OCI-LY1 (cell line): ENCODE measurements around the gene DIP2B.

ENCODE experiments used
- EZH2 ChIP-seq: fragments of 200-600 bp; sonication (generic), shearing (Covaris generic); IDR thresholded peaks from 2 replicates; pipeline ENCODE4 v1.8.0; 2017; ENCODE audit warnings: borderline replicate concordance, mixed run types, mild to moderate bottlenecking, antibody characterized with exemption, low read length, moderate library complexity, mixed read lengths
- TF ChIP-seq, protein P1 (sequence below): fragments of 200-600 bp; sonication (generic), shearing (Covaris generic); IDR thresholded peaks from 2 replicates; pipeline ENCODE4 v1.5.1; 2017; ENCODE audit warnings: mild to moderate bottlenecking, antibody characterized with exemption, low read length, moderate library complexity, mixed read lengths

DNA sequence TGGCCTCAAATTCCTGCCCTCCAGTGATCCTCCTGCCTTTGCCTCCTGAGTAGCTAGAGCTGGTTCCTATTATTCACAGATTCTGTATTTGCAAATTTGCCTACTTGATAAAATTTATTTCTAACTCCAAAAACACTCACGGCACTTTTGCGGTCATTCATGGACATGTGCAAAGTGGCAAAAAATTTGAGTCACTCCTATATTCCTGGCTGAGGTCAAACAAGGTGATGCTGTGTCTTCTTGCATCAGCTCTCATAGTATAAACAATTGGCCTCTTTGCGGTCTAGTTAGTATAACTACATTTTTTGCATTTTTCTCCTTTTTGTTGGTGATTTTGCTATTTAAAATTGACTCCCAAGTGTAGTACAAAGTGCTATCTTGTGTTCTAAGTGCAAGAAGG, 283.8 kb downstream of the DIP2B start:
- TF ChIP-seq, protein P1, sequence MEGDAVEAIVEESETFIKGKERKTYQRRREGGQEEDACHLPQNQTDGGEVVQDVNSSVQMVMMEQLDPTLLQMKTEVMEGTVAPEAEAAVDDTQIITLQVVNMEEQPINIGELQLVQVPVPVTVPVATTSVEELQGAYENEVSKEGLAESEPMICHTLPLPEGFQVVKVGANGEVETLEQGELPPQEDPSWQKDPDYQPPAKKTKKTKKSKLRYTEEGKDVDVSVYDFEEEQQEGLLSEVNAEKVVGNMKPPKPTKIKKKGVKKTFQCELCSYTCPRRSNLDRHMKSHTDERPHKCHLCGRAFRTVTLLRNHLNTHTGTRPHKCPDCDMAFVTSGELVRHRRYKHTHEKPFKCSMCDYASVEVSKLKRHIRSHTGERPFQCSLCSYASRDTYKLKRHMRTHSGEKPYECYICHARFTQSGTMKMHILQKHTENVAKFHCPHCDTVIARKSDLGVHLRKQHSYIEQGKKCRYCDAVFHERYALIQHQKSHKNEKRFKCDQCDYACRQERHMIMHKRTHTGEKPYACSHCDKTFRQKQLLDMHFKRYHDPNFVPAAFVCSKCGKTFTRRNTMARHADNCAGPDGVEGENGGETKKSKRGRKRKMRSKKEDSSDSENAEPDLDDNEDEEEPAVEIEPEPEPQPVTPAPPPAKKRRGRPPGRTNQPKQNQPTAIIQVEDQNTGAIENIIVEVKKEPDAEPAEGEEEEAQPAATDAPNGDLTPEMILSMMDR = no peak
- TF ChIP-seq EZH2 = no peak
